ENCODE measurements around the gene UBE2N.
"Not testable (repeated sequence)": the region's sequence is repeated elsewhere in the genome, so short reads cannot be mapped to it uniquely, and the experiment has no call there.

UBE2N gene

GRCh38 chr12:93434256-93434865, 7.4 kb downstream of the UBE2N start:
- no peaks in the 10 kb centered on the region for H3K36me3 ChIP-seq (ENCODE audit: insufficient read depth, low read length)
- H3K9ac ChIP-seq (ENCODE audit: low read depth, low read length), result no peak overlapping the region
- H3K9me3 ChIP-seq (ENCODE audit: control insufficient read depth, insufficient read depth, low read length), result no peaks in the 10 kb centered on the region
- H3K4me1 ChIP-seq (ENCODE audit: insufficient read depth, low read length), result no peaks in the 10 kb centered on the region

GRCh38 chr12:93432031-93432430, 9.7 kb downstream of the UBE2N start:
- not testable (repeated sequence) for H3K9ac ChIP-seq (ENCODE audit: low read depth, low read length); H3K4me1 ChIP-seq (ENCODE audit: insufficient read depth, low read length); H3K9me3 ChIP-seq (ENCODE audit: control insufficient read depth, insufficient read depth, low read length); H3K36me3 ChIP-seq (ENCODE audit: insufficient read depth, low read length)

- Histone ChIP-seq H3K4me1 (ENCODE audit: insufficient read depth, low read length) (peaks cover 4% of the 10 kb centered on the region; the same call in 1 of the 2 replicates), H3K9me3 (ENCODE audit: control insufficient read depth, insufficient read depth, low read length) (no peaks in the 10 kb centered on the region), H3K36me3 (ENCODE audit: insufficient read depth, low read length) (no peaks in the 10 kb centered on the region), H3K9ac (ENCODE audit: low read depth, low read length) (no peak overlapping the region)
Observed at GRCh38 chr12:93430280-93430679, 11.5 kb downstream of the UBE2N start.

GRCh38 chr12:93429852-93430251, 11.9 kb downstream of the UBE2N start:
- no peaks in the 10 kb centered on the region for H3K9me3 ChIP-seq (ENCODE audit: control insufficient read depth, insufficient read depth, low read length)
- peaks cover 8% of the 10 kb centered on the region; the same call in 1 of the 2 replicates for H3K4me1 ChIP-seq (ENCODE audit: insufficient read depth, low read length)
- H3K9ac ChIP-seq (ENCODE audit: low read depth, low read length), result no peak overlapping the region
- no peaks in the 10 kb centered on the region for H3K36me3 ChIP-seq (ENCODE audit: insufficient read depth, low read length)

GRCh38 chr12:93429448-93429847, 12.3 kb downstream of the UBE2N start:
- Histone ChIP-seq H3K9ac (ENCODE audit: low read depth, low read length) (no peak overlapping the region), H3K4me1 (ENCODE audit: insufficient read depth, low read length) (peaks cover 11% of the 10 kb centered on the region; the same call in 1 of the 2 replicates), H3K36me3 (ENCODE audit: insufficient read depth, low read length) (no peaks in the 10 kb centered on the region), H3K9me3 (ENCODE audit: control insufficient read depth, insufficient read depth, low read length) (no peaks in the 10 kb centered on the region)

GRCh38 chr12:93427779-93428564, 13.8 kb downstream of the UBE2N start:
- Histone ChIP-seq H3K36me3 (ENCODE audit: insufficient read depth, low read length) (no peaks in the 10 kb centered on the region), H3K9ac (ENCODE audit: low read depth, low read length) (no peak overlapping the region), H3K4me1 (ENCODE audit: insufficient read depth, low read length) (peaks cover 23% of the 10 kb centered on the region), H3K9me3 (ENCODE audit: control insufficient read depth, insufficient read depth, low read length) (no peaks in the 10 kb centered on the region)

- peaks cover 34% of the 10 kb centered on the region for H3K4me1 ChIP-seq (ENCODE audit: insufficient read depth, low read length)
- H3K9ac ChIP-seq (ENCODE audit: low read depth, low read length), result no peak overlapping the region
- no peaks in the 10 kb centered on the region for H3K36me3 ChIP-seq (ENCODE audit: insufficient read depth, low read length)
- no peaks in the 10 kb centered on the region for H3K9me3 ChIP-seq (ENCODE audit: control insufficient read depth, insufficient read depth, low read length)
Observed at GRCh38 chr12:93426412-93426805, 15.3 kb downstream of the UBE2N start.

- Histone ChIP-seq H3K9ac (ENCODE audit: low read depth, low read length) (no peak overlapping the region), H3K9me3 (ENCODE audit: control insufficient read depth, insufficient read depth, low read length) (no peaks in the 10 kb centered on the region), H3K36me3 (ENCODE audit: insufficient read depth, low read length) (no peaks in the 10 kb centered on the region), H3K4me1 (ENCODE audit: insufficient read depth, low read length) (peaks cover 35% of the 10 kb centered on the region)
Observed at GRCh38 chr12:93425736-93426411, 15.9 kb downstream of the UBE2N start.

GRCh38 chr12:93422050-93422449, 19.7 kb downstream of the UBE2N start:
- H3K9ac ChIP-seq (ENCODE audit: low read depth, low read length), result no peak overlapping the region
- H3K9me3 ChIP-seq (ENCODE audit: control insufficient read depth, insufficient read depth, low read length), result no peaks in the 10 kb centered on the region
- peaks cover 35% of the 10 kb centered on the region for H3K4me1 ChIP-seq (ENCODE audit: insufficient read depth, low read length)
- no peaks in the 10 kb centered on the region for H3K36me3 ChIP-seq (ENCODE audit: insufficient read depth, low read length)

- Histone ChIP-seq H3K9ac (ENCODE audit: low read depth, low read length) (no peak overlapping the region), H3K4me1 (ENCODE audit: insufficient read depth, low read length) (peaks cover 25% of the 10 kb centered on the region), H3K9me3 (ENCODE audit: control insufficient read depth, insufficient read depth, low read length) (no peaks in the 10 kb centered on the region), H3K36me3 (ENCODE audit: insufficient read depth, low read length) (no peaks in the 10 kb centered on the region)
Observed at GRCh38 chr12:93419388-93420034, 22.2 kb downstream of the UBE2N start.

GRCh38 chr12:93417967-93418480, 23.7 kb downstream of the UBE2N start:
- Histone ChIP-seq H3K4me1 (ENCODE audit: insufficient read depth, low read length) (peaks cover 18% of the 10 kb centered on the region), H3K9me3 (ENCODE audit: control insufficient read depth, insufficient read depth, low read length) (no peaks in the 10 kb centered on the region), H3K36me3 (ENCODE audit: insufficient read depth, low read length) (no peaks in the 10 kb centered on the region), H3K9ac (ENCODE audit: low read depth, low read length) (no peak overlapping the region)

- peaks cover 8% of the 10 kb centered on the region; the same call in 1 of the 2 replicates for H3K4me1 ChIP-seq (ENCODE audit: insufficient read depth, low read length)
- no peak overlapping the region for H3K9ac ChIP-seq (ENCODE audit: low read depth, low read length)
Observed at GRCh38 chr12:93415723-93416464, 25.9 kb downstream of the UBE2N start.

GRCh38 chr12:93413064-93413463, 28.7 kb downstream of the UBE2N start:
- Histone ChIP-seq H3K9me3 (ENCODE audit: control insufficient read depth, insufficient read depth, low read length) (no peaks in the 10 kb centered on the region), H3K9ac (ENCODE audit: low read depth, low read length) (no peak overlapping the region), H3K36me3 (ENCODE audit: insufficient read depth, low read length) (peaks cover 11% of the 10 kb centered on the region), H3K4me1 (ENCODE audit: insufficient read depth, low read length) (peaks cover 8% of the 10 kb centered on the region; the same call in 1 of the 2 replicates)

More at GRCh38 chr12:93415723-93416464, 25.9 kb downstream of the UBE2N start:
- no peaks in the 10 kb centered on the region for H3K9me3 ChIP-seq (ENCODE audit: control insufficient read depth, insufficient read depth, low read length)
- no peaks in the 10 kb centered on the region for H3K36me3 ChIP-seq (ENCODE audit: insufficient read depth, low read length)

- not testable (repeated sequence) for H3K4me1 ChIP-seq (ENCODE audit: insufficient read depth, low read length); H3K9ac ChIP-seq (ENCODE audit: low read depth, low read length); H3K9me3 ChIP-seq (ENCODE audit: control insufficient read depth, insufficient read depth, low read length)
- peaks cover 11% of the 10 kb centered on the region for H3K36me3 ChIP-seq (ENCODE audit: insufficient read depth, low read length)
Observed at GRCh38 chr12:93412396-93412795, 29.4 kb downstream of the UBE2N start.

All from ES-I3 (cell line).